NCI-H774 (cell line): Measurements from ENCODE around the gene PAIP2.
"Not testable (repeated sequence)": the region's sequence is repeated elsewhere in the genome, so short reads cannot be mapped to it uniquely, and the experiment has no call there.

Experiments
- DNase-seq: peaks from one replicate; lab custom pipeline; 2025; lab: John Stamatoyannopoulos, UW

The PAIP2 gene

DNA sequence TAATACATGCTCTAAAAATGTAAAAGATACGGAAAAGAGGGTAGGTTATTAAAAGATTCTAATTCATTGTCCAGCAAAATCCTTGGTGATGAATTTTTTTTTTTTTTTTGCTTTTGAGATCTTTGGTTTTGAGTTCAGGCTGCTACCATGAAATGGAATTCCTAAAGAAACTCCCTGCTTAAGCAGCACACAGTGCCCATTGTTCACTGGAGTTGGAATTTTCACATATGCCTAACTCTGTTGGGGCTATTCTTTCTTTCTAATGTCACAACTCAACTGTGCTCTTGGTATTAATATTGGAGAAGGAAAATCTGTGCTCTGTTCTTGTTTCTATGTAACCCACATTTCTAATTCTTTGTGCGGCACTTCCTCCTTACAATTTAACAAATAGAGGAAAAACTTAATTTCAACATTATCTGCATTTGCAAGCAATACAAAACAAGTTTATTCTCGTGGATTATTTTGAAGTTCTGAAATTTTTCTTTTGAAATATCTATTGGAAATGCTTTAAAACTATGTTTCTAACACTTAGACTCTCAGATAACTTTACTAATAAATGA is 26.5 kb upstream of the PAIP2 start:
- no peak for DNase-seq

DNA sequence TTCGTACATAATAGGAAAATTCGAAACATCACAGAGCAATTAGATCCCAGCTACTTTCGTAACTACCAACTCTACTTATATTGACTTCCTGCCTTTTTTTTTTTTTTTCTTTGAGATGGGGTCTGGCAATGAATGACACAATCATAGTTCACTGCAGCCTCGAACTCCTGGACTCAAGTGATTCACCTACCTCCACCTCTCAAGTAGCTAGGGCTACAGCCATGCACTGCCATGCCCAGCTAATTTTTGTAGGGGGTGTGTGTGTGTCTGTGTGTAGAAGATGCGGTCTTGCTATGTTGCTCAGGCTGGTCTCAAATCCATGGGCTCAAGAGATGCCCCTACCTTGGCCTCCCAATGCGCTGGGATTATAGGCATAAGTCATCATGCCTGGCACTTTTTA is 5.8 kb upstream of the PAIP2 start:
- no peak for DNase-seq

DNA sequence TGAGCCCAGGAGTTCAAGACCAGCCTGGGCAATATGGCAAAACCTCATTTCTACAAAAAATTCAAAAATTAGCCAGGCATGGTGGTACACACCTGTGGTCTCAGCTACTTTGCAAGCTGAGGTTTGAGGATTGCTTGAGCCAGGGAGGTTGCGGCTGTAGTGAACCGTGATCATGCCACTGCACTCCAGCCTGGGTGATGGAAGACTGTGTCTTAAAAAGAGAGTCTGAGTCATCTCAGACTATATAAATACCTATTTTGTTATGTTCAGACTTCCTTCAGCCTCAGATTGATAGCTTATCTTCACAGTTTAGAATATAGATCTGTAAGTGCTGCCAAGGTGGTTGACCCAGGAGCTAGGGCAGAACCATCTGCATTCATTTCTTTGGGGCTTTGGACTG is 1.6 kb upstream of the PAIP2 start:
- DNase-seq: no peak

DNA sequence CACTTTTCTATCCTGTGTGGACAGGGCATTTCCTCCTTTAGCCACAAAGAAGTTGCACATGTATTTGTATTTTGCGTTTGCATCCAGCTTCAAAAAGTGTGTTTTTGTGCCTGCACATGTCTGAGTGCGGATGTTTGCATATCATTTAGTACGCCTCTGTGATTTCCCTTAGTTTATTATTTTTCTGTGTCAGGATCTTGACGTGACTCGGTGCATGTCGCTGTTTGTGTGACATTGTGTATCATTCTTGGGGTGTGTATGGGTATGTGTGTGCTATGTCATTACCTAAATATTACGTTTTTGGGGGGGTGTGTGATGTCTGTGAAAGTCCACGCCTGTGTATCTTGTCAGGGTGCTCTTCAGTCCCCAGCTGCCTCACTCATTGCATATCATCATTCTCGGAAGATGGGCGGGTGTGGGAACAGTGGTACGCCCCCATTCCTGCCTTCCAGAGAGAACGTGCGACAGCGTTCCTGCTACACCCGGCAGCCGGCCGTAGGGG is 416 bp upstream of the PAIP2 start:
- no peak for DNase-seq

DNA sequence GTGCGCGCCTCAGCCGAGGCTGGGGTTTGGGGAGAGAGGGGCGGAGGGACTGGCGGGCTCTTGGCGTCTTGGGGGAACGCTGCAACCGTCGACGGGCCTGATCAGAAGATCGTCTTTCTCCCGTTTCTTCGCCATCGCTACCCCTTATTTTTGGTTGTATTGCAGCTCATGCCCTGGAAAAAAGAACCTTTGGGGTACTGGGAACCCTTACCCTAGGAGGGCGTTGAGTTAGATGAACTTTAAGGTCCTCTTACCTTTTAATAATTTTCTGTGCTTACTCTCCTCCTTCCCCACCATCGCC is 719 bp downstream of the PAIP2 start:
- no peak for DNase-seq

DNA sequence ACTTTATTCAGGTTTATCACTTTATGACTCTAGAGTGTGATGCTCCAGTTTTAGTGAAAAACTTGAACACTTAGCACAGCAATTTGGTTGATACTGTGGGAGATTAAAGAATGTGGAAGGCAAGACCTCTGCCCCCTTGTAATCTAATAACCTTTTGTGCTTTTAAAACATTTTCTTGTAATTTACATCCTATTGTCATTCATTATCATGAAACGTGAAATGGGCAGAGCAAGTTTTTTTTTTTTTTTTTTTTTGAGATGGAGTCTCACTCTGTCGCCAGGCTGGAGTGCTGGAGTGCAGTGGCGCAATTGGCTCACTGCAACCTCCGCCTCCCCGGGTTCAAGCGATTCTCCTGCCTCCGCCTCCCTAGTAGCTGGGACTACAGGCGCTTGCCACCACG is 1.8 kb downstream of the PAIP2 start:
- DNase-seq: no peak

DNA sequence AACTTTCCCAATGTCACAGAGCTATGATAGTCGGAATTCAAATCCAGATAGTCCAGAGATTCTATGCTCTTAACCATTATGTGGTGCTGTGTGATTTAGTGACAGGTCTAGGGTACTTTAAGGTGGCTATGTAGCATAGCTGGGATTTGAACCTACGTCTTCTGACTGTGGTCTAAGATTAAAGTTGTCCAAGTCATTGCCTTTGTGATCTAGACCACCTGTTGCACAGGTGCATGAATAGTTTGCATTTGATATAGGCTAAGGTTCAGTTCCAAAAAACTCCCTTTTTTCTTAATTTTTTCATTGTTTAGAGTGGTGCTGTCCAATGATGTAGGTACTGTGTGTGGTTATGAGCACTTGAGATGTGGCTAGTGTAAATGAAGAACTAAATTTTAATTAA is 2.5 kb downstream of the PAIP2 start:
- no peak for DNase-seq

DNA sequence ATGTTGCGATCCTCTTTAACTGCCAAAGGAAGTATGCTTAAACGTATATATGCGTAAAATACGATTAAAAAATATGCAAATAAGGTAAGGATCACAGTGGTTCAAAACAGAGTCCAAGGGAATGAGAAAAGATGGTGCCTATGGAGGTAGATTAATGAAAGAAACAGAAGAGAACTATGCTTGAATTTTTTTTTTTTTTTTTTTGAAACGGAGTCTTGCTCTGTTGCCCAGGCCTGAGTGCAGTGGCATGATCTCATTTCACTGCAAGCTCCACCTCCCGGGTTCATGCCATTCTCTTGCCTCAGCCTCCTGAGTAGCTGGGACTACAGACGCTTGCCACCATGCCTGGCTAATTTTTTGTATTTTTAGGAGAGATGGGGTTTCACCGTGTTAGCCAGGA is 3.8 kb downstream of the PAIP2 start:
- not testable (repeated sequence) for DNase-seq

DNA sequence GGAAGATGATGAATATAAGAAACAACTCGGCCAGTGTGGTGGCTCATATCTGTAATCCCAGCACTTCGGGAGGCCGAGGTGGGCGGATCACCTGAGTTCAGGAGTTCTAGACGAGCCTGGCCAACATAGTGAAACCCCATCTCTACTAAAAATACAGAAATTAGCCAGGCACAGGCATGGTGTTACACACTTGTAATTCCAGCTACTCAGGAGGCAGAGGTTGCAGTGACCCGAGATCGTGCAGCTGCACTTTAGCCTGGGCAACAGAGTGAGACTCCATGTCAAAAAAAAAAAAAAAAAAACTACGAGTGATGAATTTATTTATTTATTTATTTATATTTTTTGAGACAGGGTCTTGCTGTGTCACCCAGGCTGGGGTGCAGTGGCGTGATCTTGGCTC is 6.2 kb downstream of the PAIP2 start:
- not testable (repeated sequence) for DNase-seq

DNA sequence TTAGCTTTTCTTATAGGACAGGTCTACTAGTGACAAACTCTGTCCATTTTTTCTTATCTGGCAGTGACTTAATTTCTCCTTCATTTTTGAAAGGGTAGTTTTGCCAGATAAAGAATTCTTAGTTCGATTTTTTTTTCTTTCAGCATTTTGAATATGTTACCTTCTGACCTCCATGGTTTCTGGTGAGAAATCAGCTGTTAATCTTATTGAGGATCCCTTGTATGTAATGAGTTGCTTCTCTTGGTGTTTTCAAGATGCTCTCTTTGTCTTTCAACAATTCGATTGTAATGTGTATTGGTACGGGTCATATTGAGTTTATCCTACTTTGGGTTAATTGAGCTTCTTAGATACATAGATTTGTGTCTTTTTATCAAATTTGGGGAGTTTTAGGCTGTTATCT is 12.5 kb downstream of the PAIP2 start:
- DNase-seq: no peak

DNA sequence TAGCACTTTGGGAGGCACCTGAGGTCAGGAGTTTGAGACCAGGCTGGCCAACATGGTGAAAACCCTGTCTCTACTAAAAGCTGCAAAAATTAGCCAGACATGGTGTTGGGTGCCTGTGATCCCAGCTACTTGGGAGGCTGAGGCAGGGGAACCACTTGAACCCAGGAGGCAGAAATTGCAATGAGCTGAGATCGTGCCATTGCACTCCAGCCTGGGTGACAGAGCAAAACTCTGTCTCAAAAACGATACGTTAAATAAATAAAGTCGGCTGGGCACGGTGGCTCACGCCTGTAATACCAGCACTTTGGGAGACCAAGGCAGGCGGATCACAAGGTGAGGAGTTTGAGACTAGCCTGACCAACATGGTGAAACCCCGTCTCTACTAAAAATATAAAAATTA is 14.2 kb downstream of the PAIP2 start:
- DNase-seq: not testable (repeated sequence)

DNA sequence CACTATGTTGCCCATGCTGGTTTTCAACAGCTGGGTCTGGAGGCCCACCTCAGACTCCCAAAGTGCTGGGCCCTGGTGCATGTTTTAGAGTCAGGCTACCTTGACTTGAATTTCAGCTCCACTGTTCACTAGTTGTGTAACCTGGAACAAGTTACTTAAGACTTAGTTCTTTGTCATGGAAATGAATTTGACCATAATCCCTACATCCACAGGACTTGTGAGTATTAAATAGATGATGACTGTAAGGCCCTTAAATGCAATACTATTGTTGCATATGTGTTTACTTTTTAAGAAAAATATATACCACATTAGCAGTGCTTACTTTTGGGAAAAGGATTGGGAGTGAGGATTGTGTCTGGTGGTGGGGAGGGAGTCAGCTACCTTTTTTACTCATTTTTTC is 16.4 kb downstream of the PAIP2 start:
- DNase-seq: no peak

DNA sequence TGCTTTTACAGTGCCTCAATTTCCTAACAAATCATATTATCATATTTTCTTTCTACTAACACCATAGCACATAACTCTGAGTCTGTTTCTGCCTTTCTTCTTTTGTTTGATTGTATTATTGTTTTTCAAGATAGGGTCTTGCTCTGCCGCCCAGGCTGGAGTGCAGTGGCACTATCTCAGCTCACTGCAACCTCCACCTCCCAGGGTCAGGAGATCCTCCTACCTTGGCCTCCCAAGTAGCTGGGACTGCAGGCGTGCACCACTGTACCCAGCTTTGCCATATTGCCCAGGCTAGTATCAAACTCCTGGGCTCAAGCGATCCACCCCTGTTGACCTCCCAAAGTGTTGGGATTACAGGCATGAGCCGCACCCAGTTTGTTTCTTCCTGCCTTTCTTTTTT is 18.7 kb downstream of the PAIP2 start:
- DNase-seq: no peak

DNA sequence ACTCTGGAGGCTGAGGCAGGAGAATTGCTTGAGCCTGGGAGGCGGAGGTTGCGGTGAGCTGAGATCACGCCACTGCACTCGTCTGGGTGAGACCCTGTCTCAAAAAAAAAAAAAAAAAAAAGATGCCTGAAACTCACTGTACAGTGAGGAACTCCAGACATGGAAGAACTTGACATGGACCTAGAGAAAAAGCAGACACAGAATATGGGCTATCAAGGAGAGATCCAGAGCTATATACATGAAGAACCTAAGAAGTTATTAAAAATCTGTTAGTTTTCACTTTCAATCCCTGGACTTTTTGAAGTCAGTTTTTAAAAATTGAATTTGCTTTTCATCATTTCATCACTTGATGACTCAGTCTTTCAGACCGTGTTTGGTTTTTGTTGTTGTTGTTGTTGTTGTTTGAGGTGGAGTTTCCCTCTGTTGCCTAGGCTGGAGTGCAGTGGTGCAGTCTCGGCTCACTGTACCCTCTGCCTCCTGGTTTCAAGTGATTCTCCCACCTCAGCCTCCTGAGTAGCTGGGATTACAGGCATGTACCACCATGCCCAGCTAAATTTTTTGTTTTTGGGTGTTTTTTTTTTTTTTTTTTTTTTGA is 20.3 kb downstream of the PAIP2 start:
- DNase-seq: no peak

DNA sequence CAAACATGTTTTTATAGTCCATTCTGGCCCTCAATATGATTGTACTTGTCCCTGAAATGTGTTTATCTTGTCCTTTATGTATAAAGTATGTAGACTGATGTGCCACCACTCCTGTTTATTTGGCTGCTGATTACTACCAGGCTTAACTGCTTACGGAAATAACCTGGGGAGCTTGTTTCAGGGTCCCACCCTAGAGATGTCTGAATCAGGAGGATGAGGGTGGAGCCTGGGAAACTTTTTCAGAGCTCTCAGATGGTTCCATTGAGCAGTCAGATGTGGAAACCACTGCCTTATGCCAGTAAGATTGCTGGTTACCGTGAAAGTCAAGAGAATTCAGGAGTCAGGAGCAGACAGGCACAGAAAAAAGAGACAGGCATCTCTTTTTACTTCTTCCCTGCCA is 22.3 kb downstream of the PAIP2 start:
- no peak for DNase-seq

DNA sequence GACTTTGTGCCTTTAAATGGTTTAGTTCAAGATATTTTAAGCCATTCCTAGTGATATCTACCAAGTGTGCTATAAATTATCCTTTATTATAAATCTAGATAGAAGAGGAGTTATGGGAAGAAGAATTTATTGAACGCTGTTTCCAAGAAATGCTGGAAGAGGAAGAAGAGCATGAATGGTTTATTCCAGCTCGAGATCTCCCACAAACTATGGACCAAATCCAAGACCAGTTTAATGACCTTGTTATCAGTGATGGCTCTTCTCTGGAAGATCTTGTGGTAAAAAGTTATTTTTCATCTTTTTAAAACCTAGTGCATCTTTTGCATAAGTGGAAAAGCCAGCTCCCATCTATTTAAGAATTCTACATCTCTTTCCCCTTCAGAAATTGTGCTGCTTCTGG is 22.8 kb downstream of the PAIP2 start:
- DNase-seq: no peak

DNA sequence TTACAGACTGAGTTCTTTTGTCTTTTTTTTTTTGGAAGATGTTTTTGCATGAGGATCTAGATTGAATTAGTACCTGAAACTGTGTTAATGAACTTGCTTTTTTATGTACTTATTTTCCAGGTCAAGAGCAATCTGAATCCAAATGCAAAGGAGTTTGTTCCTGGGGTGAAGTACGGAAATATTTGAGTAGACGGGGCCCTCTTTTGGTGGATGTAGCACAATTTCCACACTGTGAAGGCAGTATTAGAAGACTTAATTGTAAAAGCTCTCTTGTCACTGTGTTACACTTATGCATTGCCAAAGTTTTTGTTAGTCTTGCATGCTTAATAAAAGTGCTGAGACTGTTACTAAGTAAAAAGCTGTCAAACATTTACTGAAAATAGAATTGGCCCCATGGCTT is 27.0 kb downstream of the PAIP2 start:
- DNase-seq: no peak

DNA sequence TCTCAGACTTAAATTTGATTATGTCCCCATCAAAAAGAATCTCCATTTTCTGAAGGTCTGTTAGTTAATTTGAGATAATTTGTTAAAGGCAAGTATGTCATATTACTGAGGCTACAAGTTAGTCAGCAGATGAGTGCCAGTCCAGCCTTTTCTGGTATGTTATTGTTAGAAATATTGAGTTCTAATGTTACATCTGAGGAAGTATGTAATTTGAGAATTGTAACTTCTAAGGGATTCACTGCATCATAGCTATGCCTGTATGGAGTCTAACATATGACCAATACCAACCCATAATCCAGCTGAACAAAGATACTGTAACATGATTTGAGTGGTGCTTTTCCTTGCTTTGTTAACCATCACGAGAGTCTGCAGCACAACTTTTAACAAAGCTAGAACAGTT is 27.5 kb downstream of the PAIP2 start:
- DNase-seq: no peak

DNA sequence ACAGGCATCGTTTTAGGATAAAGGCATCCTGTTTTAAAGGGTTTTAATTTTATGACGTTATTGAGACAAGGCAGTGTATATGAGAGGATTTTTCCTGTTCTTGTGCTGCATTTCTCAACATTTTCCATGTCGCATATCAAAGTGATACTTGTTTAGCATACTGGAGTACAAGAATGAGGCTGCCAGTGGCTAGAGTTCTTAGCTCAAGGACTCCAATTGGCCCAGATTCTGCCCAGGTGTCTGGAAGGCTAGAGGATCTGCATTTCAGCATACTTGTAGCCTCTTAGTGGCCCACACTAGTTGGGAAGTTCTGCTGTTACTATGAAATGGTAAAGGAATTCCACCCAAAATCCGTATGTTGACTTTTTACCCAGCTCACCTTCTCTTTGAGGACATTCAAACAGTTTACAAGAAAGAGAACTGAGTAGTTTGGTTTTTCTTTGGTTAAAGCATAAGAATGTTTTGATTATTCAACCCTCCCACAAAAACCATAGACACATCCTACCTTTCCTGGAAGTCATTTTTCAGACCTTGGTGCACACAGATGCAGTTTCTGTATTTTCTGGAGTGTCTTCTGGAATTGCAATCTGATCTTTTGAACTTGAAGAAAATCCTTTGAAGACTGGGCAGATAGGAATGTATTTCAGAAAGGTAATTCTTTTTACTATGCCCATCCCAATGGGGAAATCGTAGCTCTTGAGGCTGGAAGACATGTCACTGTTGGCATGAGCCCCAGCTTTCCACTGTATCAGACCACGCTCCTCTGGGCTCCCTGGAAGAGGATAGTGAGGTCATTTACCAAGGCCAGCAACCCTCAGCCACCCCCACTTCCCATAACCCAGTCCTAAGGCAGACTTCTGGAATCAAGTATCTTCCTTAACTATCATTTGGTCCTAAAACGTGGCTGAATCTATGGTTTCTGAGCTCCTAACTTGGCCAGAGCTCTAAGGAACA is 30.1 kb downstream of the PAIP2 start:
- no peak for DNase-seq

DNA sequence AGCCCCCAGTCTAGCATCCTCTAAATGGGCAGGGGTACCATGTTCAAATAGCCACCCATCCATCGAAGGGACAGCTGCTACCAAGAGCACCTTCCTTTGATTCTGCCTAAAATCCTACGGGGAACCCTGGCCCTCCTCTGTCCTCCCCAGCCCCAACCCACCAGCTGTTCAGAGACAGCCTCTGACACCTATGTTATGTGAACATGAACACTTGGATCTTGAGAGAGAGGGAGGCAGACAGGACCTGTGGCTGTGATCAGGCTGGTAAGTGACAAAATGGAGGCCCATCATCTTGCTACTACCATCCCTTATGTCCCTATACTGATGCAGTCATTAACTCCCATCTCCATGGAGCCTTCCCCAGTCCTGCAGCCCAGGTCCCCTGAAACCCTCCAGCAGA is 33.3 kb downstream of the PAIP2 start:
- no peak for DNase-seq

DNA sequence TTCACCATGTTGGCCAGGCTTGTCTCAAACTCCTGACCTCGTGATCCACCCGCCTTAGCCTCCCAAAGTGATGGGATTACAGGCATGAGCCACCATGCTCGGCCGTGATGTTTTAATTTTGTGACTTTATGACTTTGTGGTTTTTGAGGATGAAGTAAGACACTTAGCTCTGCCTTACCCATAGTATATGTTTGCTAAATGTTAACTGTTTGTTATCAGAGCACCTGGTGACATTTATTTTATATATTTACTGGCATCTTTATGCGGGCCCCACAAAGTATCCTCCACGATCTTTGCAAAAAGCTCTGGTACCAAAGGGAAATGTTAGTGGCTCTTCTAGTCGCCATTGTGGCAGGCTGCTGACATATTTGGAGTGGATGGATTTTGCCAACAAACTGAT is 34.7 kb downstream of the PAIP2 start:
- DNase-seq: no peak

DNA sequence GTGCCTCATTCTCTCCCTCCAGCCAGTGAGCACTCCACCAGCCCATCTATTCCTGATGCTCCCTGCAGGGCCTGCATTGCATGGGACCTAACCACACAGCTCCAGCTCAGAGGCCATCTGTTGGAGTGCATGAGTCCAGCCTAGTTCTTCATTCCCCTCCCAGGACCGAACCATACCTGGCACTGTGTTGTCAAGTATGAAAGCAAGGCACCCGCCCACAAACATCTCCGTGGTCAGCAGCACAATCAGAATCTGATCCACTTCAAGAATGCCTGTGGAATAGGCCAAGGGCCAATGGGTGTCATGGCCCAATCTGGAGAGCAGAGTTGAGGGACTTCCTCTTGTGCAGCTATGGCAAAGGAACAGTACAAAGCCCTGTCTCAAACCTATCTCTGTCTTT is 35.6 kb downstream of the PAIP2 start:
- DNase-seq: no peak

DNA sequence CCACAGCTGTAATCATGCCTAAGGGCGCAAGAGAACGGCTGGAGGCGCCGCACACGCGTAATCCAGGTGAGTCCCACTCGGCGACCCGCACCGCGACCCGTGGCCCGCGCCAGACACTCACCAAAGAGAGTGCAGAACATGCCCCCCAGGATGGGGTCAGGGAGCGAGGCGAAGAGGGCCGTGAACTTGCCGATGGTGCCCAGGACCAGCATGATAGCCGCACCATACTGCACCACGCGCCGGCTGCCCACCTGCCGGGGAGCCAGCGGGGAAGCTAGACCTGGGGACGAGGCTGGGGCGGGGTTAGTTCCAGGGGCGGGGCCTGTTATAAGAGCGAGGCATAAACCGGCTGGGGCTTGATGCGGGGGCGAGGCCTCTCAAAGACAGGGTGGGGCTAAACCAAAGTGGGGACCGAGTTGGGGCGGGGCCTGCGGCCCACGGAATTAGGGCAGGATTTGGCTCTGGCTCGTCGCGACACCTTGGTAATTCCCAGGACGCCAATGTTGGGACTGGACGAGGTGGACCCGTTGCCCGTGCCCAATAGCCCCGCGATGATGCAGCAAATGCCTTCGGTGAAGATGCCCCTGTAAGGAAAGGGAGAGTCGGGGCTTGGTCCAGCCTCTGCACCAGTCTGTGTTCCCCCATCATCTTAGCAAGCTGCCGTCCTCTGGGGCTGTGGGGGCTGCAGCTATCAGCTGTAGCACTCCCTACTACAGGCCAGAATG is 36.6 kb downstream of the PAIP2 start:
- DNase-seq: no peak
